NCI-H748 (cell line): ENCODE results near the gene CACNA1C.
A peak's percentile ranks its signal among the peaks of the same experiment; 100 is the strongest.

Experiments
- DNase-seq: peaks from one replicate; lab custom pipeline; 2025; ENCODE audit not compliant: unreplicated experiment; lab: John Stamatoyannopoulos, UW

The CACNA1C gene

GRCh38 chr12:2229661-2230539 is 177.1 kb downstream of the CACNA1C start:
- no peak for DNase-seq

- no peak for DNase-seq
Measured at GRCh38 chr12:2231011-2231595, 178.3 kb downstream of the CACNA1C start.

GRCh38 chr12:2231956-2232355 is 179.2 kb downstream of the CACNA1C start:
- DNase-seq = no peak

GRCh38 chr12:2233034-2233433 is 180.2 kb downstream of the CACNA1C start:
- no peak for DNase-seq

- peak; percentile 32 for DNase-seq
Measured at GRCh38 chr12:2234091-2234490, 181.3 kb downstream of the CACNA1C start.

- DNase-seq = no peak
Measured at GRCh38 chr12:2234646-2235350, 182.0 kb downstream of the CACNA1C start.

GRCh38 chr12:2236506-2237294 is 183.9 kb downstream of the CACNA1C start:
- DNase-seq = peak; percentile 7

- no peak for DNase-seq
Measured at GRCh38 chr12:2238111-2238510, 185.3 kb downstream of the CACNA1C start.

- DNase-seq = no peak
Measured at GRCh38 chr12:2239381-2239871, 186.6 kb downstream of the CACNA1C start.

- DNase-seq = no peak
Measured at GRCh38 chr12:2240390-2240789, 187.6 kb downstream of the CACNA1C start.

GRCh38 chr12:2240984-2241383 is 188.2 kb downstream of the CACNA1C start:
- no peak for DNase-seq

GRCh38 chr12:2242216-2242615 is 189.4 kb downstream of the CACNA1C start:
- no peak for DNase-seq

GRCh38 chr12:2242816-2243215 is 190.0 kb downstream of the CACNA1C start:
- no peak for DNase-seq

- DNase-seq = no peak
Measured at GRCh38 chr12:2243275-2243674, 190.5 kb downstream of the CACNA1C start.

- DNase-seq = no peak
Measured at GRCh38 chr12:2244013-2244861, 191.4 kb downstream of the CACNA1C start.

GRCh38 chr12:2246358-2246757 is 193.6 kb downstream of the CACNA1C start:
- no peak for DNase-seq

GRCh38 chr12:2247120-2247519 is 194.3 kb downstream of the CACNA1C start:
- DNase-seq = no peak

GRCh38 chr12:2247596-2247995 is 194.8 kb downstream of the CACNA1C start:
- DNase-seq = no peak

GRCh38 chr12:2248087-2248900 is 195.5 kb downstream of the CACNA1C start:
- no peak for DNase-seq
